Endothelial cell of umbilical vein (primary cell): ENCODE results near the gene HKDC1. TPM values are rescaled to one million over a fixed set of nuclear protein-coding genes. Genes with fewer than 3 reads are reported as not detected.

ENCODE experiments used
- BruUV-seq: library from RNA; stranded (reverse); fragments of 400-500 nt; replicated peaks from 2 replicates; lab custom pipeline; 2021; lab: Mats Ljungman, UMichigan
- CTCF ChIA-PET: fragments of 300-600, 350-600 bp; sonication (Branson Sonifier 250); formaldehyde crosslinking; loops from one replicate; lab custom pipeline; 2021; ENCODE audit warnings: antibody characterized with exemption, inconsistent platforms; lab: Charles Lee
- POLR2A ChIA-PET: fragments of 300-600, 350-600 bp; sonication (Branson Sonifier 250); formaldehyde crosslinking; loops from one replicate; lab custom pipeline; 2021; ENCODE audit warnings: antibody characterized with exemption, inconsistent platforms; lab: Charles Lee
- DNase-seq: peaks from one replicate; pipeline ENCODE4 v3.0.0-alpha.2; 2011; ENCODE audit warnings: low read depth, low spot score
- FAIRE-seq: peaks from 2 replicates; lab custom pipeline; 2011; peaks lifted over from hg19 to GRCh38; lab: Jason Lieb, UNC
- H2AFZ ChIP-seq: 2 replicates; pipeline ENCODE4 v1.6.0; 2012; ENCODE audit warnings: low read depth, low read length, control low read depth, inconsistent platforms
- H3K27ac ChIP-seq: 2 replicates; pipeline ENCODE4 v1.5.1; 2011; ENCODE audit warnings: low read depth, mild to moderate bottlenecking, control low read depth, low read length, moderate library complexity; ENCODE audit not compliant: insufficient read depth
- H3K27me3 ChIP-seq, 2 experiments: 2 replicates each; pipeline versions ENCODE4 v1.6.0 to v1.6.1; 2011; ENCODE audit warnings: low read length in 2 of 2, mixed read lengths in 1 of 2; ENCODE audit not compliant: control insufficient read depth in 2 of 2, insufficient read depth in 2 of 2
- H3K36me3 ChIP-seq, 2 experiments: 2 replicates in 1 of 2; 3 replicates in 1 of 2; pipeline ENCODE4 v1.5.1; 2011; ENCODE audit warnings: low read length in 2 of 2, mild to moderate bottlenecking in 1 of 2, moderate library complexity in 1 of 2; ENCODE audit not compliant: control insufficient read depth in 2 of 2, insufficient read depth in 2 of 2; ENCODE audit errors: extremely low read depth in 1 of 2
- H3K4me1 ChIP-seq: 3 replicates; pipeline ENCODE4 v1.5.1; 2011; ENCODE audit warnings: mild to moderate bottlenecking, low read length; ENCODE audit not compliant: control insufficient read depth, insufficient read depth; ENCODE audit errors: extremely low read depth
- H3K4me2 ChIP-seq: 2 replicates; pipeline ENCODE4 v1.6.1; 2011; ENCODE audit warnings: low read length, control low read depth, mixed read lengths; ENCODE audit not compliant: insufficient read depth
- H3K4me3 ChIP-seq, 3 experiments: fragments of 200-600 bp in 1 of 3; sonication (generic), shearing (Covaris generic) in 1 of 3; replicated peaks in 1 of 3; 2 replicates each; pipeline ENCODE4 v1.5.1; 2011 to 2016; ENCODE audit warnings: control low read depth in 3 of 3, low read length in 3 of 3, mild to moderate bottlenecking in 2 of 3, inconsistent platforms in 1 of 3, low read depth in 1 of 3, moderate library complexity in 1 of 3; ENCODE audit not compliant: insufficient read depth in 1 of 3
- H3K79me2 ChIP-seq: 2 replicates; pipeline ENCODE4 v1.6.0; 2012; ENCODE audit warnings: low read length, inconsistent platforms; ENCODE audit not compliant: control insufficient read depth, insufficient read depth
- H3K9ac ChIP-seq: replicated peaks from 2 replicates; pipeline ENCODE3; 2011; ENCODE audit warnings: low read length, control low read depth; ENCODE audit not compliant: insufficient read depth; ENCODE audit errors: extremely low read depth
- H3K9me1 ChIP-seq: replicated peaks from 3 replicates; pipeline ENCODE4 v1.6.0; 2011; ENCODE audit warnings: mild to moderate bottlenecking, low read length; ENCODE audit not compliant: control insufficient read depth, insufficient read depth; ENCODE audit errors: extremely low read depth
- H3K9me3 ChIP-seq: replicated peaks from 2 replicates; pipeline ENCODE4 v1.5.1; 2012; ENCODE audit warnings: low read length, inconsistent platforms; ENCODE audit not compliant: control insufficient read depth, insufficient read depth
- H4K20me1 ChIP-seq: replicated peaks from 2 replicates; pipeline ENCODE3; 2011; ENCODE audit warnings: mild to moderate bottlenecking, low read length; ENCODE audit not compliant: control insufficient read depth, insufficient read depth; ENCODE audit errors: extremely low read depth
- CTCF ChIP-seq, 2 donors: IDR thresholded peaks; 1 replicate in 1 of 2; 2 replicates in 1 of 2; pipeline ENCODE4 v1.5.1; 2011; ENCODE audit warnings: low read length in 2 of 2, mild to moderate bottlenecking in 2 of 2, moderate library complexity in 2 of 2, control low read depth in 1 of 2, inconsistent platforms in 1 of 2, low read depth in 1 of 2; ENCODE audit not compliant: insufficient read depth in 1 of 2; ENCODE audit errors: extremely low read depth in 1 of 2
- EZH2 ChIP-seq: IDR thresholded peaks from 2 replicates; pipeline ENCODE4 v1.6.1; 2012; ENCODE audit warnings: borderline replicate concordance, low read depth, mild to moderate bottlenecking, moderate library complexity, low read length, inconsistent platforms; ENCODE audit not compliant: severe bottlenecking
- FOS ChIP-seq: IDR thresholded peaks from 2 replicates; pipeline ENCODE4 v1.6.1; 2011; ENCODE audit warnings: mild to moderate bottlenecking, low read length, moderate library complexity, borderline replicate concordance; ENCODE audit not compliant: insufficient read depth
- GATA2 ChIP-seq: IDR thresholded peaks from 2 replicates; pipeline ENCODE4 v1.7.0; 2011; ENCODE audit warnings: low read depth, mild to moderate bottlenecking, moderate library complexity, mixed read lengths, low read length; ENCODE audit not compliant: insufficient read length, insufficient read depth
- JUN ChIP-seq: IDR thresholded peaks from 2 replicates; pipeline ENCODE4 v1.6.1; 2011; ENCODE audit warnings: borderline replicate concordance, low read depth; ENCODE audit not compliant: insufficient read length, insufficient read depth
- MAX ChIP-seq: IDR thresholded peaks from 2 replicates; pipeline ENCODE4 v1.6.1; 2011; ENCODE audit not compliant: insufficient read depth, insufficient read length
- MYC ChIP-seq: IDR thresholded peaks from one replicate; pipeline ENCODE4 v1.6.1; 2011; ENCODE audit warnings: mild to moderate bottlenecking, low read depth, low read length
- POLR2A ChIP-seq: IDR thresholded peaks from 2 replicates; pipeline ENCODE4 v1.6.1; 2012; ENCODE audit warnings: low read depth, mild to moderate bottlenecking, control low read depth, low read length
- POLR2AphosphoS5 ChIP-seq: IDR thresholded peaks from 2 replicates; pipeline ENCODE4 v1.6.1; 2012; ENCODE audit warnings: low read depth, mild to moderate bottlenecking, control low read depth, low read length, moderate library complexity; ENCODE audit not compliant: insufficient read depth
- dilution Hi-C: fragments of 300-500 bp; cut with MboI; formaldehyde crosslinking; loops from one replicate; pipeline ENCODE4 v1.15.0; 2019; ENCODE audit warnings: low sequenced_read_pairs; ENCODE audit not compliant: extremely low pct_ligation_motif_present
- intact Hi-C: fragments of 100-400 bp; cut with micrococcal nuclease; formaldehyde crosslinking; loops from one replicate; pipeline ENCODE4 v1.10.0; 2022
- polyA plus RNA-seq, 4 experiments: library from polyadenylated mRNA; depleted of rRNA in 3 of 4; stranded (reverse) in 3 of 4; unstranded in 1 of 4; fragments of >200 nt; gene quantifications; 2 replicates each; pipeline versions ENCODE4 v1.2.1 to v1.2.3, GENCODE V29; 2011 to 2012; ENCODE audit warnings: missing spikeins in 1 of 4
- total RNA-seq: library from RNA; stranded (reverse); gene quantifications from 2 replicates; pipeline ENCODE4 v1.2.3, GENCODE V29; 2021

Gene HKDC1
- total and polyA plus RNA-seq, 2 donors (not counting 3 experiments of a cell fraction or from before 2014, with no cell fraction given), result not detected

GRCh38 chr10:69223028-69223342 lies 2.9 kb downstream of the HKDC1 start:
- TF ChIP-seq POLR2A (no peak), FOS (no peak), GATA2 (no peak), MYC (no peak), JUN (no peak), MAX (no peak), EZH2 (no peak), POLR2AphosphoS5 (no peak), CTCF (IDR thresholded peaks at IDR 0.05; ENCODE audit: extremely low read depth in 1 of 2, insufficient read depth in 1 of 2, low read depth in 1 of 2, low read length in 2 of 2) (no peak)
- Histone ChIP-seq H2AFZ (no peak overlapping the region), H3K79me2 (no peaks in the 10 kb centered on the region), H3K9me3 (no peaks in the 10 kb centered on the region), H4K20me1 (no peaks in the 10 kb centered on the region), H3K4me3 (no peak overlapping the region), H3K36me3 (no peaks in the 10 kb centered on the region), H3K4me1 (peaks cover 22% of the 10 kb centered on the region), H3K9ac (no peak overlapping the region), H3K27me3 (no peaks in the 10 kb centered on the region), H3K9me1 (no peaks in the 10 kb centered on the region), H3K27ac (no peak overlapping the region), H3K4me2 (no peak overlapping the region)
- no peak for FAIRE-seq
- intact Hi-C loops, result loop anchor here (2.0 to 5.0 kb wide), 3 partner anchors 98 to 234 kb away; partner anchors contain the start of genes KIFBP and VPS26A
- dilution Hi-C loops, result no loop called here
- CTCF ChIA-PET, result interaction anchor here (1.0 to 1.4 kb wide), 2 partner anchors 12 to 170 kb away, joined by 3 to 5 read pairs; no protein-coding TSS in a partner anchor
- DNase-seq, result no peak
- BruUV-seq, result no TSS peak
- POLR2A ChIA-PET, result no interaction called here
